Activated CD4-positive, alpha-beta T cell treated with anti-CD3 and anti-CD28 coated beads for 48 hours (primary cell): ENCODE measurements around the gene CELF5.

Experiments used
- DNase-seq: peaks from one replicate; pipeline ENCODE4 v3.0.0-alpha.2; 2020

Gene CELF5

DNA sequence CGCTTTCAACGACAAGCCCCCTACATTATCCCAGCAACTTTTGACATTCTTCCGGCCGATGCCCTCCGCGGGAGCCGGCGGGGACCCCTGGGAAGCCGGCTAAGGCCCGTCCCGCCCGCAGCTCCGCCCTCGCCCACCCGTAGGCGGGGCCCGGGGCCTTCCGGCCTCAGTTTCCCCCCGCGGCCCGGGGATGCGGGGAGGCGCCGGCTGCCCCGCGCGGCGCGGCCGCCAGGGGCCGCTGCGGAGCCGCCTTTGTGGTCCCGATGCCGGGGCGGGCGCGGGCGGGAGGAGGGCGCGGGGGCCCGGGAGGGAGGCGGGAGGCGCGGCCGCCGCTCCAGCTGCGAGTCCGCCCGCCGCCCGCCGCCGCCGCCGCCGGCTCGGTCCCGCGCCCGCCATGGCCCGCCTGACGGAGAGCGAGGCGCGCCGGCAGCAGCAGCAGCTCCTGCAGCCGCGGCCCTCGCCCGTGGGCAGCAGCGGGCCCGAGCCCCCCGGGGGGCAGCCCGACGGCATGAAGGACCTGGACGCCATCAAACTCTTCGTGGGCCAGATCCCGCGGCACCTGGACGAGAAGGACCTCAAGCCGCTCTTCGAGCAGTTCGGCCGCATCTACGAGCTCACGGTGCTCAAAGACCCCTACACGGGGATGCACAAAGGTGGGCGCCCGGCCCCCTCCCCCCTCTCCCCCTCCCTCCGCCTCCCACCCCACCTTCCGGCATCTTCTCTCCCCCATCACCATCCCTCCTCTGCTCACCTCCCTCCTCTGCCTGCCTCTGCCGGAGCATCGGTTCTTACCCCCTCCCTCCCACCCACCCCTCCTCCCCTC, at the start of gene CELF5:
Gene CELF5 (plus strand): TSS at position 316 of the 823 bp plus-strand sequence. CDS start 79 bp downstream, at position 395.
- peak; percentile 66 for DNase-seq

DNA sequence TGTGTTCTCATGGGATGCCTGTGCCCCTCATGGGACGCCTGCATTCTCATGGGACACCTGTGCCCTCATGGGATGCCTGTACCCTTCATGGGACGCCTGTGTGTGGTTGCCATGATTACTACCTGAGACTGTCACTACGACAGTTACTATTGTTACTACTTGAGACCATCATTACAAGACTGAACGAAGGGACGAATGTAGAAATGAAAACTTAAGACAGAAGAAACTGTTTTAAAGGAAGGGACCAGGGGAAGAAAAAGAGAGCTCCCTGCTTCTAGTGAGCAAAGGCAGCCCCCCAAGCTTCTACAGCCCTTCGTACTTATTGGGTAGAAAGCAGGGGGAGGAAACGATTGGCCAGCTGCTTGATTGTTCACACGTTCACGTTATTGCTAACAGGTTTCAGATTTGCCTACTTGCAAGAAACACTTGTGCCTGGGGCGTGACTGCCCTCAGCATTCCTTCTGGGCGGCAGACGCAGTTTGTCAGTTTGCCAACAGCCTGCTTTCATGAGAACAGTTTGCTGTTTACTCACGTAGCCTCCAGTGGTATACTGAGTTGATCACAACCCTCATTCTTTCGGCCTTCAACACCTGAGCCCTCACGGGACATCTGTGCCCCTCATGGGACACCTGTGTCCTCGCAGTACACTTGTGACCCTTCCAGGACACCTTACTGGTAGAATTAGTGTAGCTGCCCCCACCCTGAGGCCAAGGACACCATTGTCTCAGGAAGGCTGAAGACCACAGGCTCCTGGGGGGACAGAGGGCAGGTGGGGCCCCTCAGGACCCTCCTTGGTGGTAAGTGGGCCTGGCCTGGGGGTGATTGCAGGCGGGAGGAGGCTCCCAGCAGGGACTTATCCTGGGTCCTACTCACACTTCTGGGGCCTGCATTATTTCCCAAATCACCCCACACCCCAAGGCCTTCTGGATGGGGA, 48.4 kb upstream of the CELF5 start:
- no peak for DNase-seq

DNA sequence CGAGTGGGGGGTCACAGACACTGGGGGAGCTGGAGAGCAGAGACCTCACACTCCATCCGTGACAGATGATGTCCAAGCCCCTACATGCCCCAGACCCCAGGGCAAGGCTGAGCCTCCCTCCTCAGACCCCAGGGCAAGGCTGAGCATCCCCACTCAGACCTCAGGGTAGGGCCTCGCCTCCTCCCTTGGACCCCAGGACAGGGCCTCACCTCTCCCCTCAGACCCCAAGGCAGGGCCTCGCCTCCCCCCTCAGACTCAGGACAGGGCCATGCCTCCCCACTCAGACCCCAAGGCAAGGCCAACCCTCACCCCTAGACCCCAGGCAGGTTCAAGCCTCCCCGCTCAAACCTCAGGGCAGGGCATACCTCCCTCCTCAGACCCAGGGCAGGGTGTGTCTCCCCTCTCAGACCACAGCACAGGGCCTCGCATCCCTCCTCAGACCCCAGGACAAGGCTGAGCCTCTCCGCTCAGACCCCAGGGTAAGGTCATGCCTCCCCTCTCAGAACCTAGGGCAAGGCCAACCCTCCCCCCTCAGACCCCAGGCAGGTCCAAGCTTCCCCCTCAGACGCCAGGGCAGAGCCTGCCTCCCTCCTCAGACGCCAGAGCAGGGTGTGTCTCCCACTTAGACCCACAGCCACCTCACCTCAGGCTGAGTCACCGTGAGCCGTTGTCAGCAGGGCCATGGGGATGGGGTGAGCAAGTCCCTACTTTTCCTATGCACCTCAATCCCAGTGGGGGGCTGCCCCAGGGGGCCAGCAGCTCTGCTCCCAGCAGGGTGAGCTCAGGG, 47.6 kb upstream of the CELF5 start:
- DNase-seq = peak; percentile 80

DNA sequence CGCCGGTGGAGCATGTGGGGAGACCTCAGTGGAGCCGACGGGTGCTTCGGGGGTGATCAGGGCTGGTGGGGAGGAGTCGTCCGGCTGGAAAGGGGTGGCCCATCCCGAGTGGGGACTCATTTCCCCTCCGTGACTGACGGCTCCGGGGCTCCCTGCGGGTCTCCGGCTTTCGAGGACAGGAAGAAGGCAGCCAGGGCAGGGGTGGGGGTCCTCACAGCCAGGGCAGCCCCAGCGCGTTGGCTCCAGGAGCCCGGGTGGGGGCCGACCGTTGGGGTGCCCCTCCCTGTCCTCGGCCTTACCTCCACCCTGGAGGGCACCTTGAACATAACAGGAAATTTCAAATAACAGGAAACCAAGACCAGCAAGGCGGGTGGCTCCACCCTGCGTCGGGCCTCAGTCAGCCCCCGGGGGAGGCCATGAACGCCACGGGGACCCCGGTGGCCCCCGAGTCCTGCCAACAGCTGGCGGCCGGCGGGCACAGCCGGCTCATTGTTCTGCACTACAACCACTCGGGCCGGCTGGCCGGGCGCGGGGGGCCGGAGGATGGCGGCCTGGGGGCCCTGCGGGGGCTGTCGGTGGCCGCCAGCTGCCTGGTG, 46.0 kb upstream of the CELF5 start, which contains the start of gene S1PR4:
Gene S1PR4 (plus strand): TSS at position 393 of the 596 bp plus-strand sequence. CDS start 24 bp downstream, at position 417.
- DNase-seq = peak; percentile 73

DNA sequence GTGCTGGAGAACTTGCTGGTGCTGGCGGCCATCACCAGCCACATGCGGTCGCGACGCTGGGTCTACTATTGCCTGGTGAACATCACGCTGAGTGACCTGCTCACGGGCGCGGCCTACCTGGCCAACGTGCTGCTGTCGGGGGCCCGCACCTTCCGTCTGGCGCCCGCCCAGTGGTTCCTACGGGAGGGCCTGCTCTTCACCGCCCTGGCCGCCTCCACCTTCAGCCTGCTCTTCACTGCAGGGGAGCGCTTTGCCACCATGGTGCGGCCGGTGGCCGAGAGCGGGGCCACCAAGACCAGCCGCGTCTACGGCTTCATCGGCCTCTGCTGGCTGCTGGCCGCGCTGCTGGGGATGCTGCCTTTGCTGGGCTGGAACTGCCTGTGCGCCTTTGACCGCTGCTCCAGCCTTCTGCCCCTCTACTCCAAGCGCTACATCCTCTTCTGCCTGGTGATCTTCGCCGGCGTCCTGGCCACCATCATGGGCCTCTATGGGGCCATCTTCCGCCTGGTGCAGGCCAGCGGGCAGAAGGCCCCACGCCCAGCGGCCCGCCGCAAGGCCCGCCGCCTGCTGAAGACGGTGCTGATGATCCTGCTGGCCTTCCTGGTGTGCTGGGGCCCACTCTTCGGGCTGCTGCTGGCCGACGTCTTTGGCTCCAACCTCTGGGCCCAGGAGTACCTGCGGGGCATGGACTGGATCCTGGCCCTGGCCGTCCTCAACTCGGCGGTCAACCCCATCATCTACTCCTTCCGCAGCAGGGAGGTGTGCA, 45.3 kb upstream of the CELF5 start:
- DNase-seq = peak; percentile 55

DNA sequence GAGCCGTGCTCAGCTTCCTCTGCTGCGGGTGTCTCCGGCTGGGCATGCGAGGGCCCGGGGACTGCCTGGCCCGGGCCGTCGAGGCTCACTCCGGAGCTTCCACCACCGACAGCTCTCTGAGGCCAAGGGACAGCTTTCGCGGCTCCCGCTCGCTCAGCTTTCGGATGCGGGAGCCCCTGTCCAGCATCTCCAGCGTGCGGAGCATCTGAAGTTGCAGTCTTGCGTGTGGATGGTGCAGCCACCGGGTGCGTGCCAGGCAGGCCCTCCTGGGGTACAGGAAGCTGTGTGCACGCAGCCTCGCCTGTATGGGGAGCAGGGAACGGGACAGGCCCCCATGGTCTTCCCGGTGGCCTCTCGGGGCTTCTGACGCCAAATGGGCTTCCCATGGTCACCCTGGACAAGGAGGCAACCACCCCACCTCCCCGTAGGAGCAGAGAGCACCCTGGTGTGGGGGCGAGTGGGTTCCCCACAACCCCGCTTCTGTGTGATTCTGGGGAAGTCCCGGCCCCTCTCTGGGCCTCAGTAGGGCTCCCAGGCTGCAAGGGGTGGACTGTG, 44.6 kb upstream of the CELF5 start:
- DNase-seq = peak; percentile 62

DNA sequence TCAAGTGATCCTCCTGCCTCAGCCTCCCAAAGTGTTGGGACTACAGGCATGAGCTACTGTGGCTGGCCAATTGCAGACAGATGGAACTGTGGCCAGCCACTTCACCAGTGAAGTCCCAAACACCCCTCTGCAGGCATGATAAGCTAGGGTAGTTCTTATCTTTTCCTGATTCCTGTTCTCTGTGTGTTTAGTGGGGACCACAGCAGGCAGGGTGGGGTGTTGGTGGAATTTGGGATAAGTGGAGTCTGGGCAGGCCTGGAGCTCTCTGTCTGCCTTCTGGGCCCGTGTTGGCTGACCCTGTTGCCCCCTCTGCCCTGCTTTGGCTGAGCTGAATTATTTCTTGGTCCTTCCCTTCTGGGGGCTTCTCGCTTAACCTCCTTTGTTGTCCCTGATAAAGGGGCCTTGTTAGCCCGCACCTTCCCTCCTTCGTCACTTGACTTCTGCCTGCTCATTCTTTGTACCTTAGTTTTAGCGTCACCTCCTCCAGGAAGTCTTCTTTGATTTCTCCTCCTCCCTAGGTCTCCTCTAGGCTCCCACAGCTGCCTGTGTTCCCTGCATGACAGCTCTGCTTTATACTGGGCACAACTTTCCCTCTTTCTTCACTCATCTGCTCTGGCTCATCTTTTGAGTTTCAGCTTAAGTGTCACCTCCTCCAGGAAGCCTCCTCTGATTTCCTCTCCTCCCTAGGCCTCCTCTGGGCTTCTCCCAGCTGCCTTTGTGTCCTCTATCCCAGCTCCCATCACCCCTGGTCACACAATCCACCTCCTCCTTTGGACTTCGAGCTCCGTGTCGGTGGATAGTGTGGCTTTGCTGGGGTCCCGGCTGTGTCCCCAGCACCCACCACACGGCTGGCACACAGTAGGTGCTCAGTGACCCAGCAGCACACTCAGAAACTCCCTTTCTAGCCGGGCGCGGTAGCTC, 40.5 kb upstream of the CELF5 start:
- DNase-seq = no peak

DNA sequence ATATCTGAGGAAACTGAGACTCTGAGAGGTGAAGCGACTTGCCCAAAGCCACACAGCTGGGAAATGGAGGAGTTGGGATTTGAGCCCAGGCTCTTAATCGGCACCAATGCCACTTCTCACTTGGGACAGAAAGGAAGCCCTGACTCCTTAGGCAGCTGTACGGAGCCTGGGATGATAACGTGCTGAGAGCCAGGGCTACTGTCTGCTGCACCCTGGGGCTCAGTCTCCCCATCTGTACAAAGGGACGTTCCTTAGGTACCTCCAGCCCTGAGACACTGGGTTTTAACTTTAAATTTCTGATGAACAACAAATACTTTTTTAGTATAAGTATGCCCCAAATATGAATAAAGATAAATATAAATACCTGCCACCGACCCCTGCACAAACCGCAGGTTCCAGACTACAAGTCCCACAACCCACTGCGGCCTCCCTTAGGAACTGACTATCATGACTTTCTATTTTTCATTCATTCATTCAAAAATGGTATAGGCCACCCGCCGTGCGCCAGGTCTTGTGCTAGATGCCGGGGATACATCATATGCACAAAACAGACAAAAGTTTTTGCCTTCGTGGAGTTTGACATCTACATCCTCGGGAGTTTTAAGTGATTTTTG, 39.5 kb upstream of the CELF5 start:
- peak; percentile 77 for DNase-seq

DNA sequence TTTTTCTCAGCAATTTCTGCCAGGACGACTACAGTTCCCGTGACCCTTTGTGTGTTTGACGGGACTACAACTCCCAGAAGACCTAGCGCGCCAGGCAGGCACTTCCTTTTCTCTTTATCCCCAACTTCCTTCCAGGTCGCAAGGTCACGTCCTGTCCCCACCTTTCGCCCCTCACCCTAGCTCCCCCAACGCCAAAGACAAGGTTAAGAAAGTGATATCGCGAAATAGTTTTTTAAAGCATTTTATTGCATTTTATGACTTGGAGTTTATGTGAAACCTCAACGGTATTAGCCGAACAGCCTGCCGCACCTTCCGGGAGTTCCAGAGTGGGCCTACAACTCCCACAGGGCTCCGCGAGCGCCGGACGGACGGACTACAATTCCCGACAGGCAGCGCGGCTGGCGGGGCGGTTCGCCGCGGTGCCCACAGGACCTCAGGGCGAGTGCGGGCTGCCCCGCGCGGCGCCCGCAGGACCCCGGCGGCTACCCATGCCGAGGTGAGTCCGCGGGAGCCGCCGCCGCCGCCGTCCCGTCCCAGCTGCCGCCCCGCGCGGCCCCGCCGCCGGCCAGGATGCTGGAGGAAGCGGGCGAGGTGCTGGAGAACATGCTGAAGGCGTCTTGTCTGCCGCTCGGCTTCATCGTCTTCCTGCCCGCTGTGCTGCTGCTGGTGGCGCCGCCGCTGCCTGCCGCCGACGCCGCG, 38.9 kb upstream of the CELF5 start, which contains the start of gene NCLN:
Gene NCLN (plus strand): TSS at position 470 of the 699 bp plus-strand sequence. CDS start 101 bp downstream, at position 571.
- peak; percentile 96 for DNase-seq

DNA sequence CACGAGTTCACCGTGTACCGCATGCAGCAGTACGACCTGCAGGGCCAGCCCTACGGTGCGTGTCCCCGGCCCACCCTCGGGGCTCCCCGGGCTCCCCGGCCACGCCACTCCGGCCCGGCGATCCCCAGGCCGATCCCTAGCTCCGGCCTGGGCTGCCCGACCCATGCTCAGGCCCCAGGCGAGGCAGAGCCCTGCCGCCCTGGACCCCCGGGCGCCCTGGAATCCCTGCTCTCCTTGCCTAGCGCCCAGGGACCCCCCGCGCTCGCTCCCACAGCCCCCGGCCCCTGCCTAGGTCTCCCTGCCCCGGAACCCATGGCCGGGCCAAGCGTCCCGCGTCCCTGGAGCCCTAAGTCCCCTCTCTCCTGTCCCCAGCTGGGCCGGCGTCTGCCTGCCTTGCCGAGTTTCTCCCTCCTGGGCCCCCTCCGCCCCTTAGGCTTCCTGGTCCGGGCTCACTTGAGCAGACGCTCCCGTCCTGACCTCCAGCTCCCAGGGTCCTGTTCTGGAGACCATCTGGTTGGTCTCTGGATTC, 38.2 kb upstream of the CELF5 start:
- DNase-seq = no peak

DNA sequence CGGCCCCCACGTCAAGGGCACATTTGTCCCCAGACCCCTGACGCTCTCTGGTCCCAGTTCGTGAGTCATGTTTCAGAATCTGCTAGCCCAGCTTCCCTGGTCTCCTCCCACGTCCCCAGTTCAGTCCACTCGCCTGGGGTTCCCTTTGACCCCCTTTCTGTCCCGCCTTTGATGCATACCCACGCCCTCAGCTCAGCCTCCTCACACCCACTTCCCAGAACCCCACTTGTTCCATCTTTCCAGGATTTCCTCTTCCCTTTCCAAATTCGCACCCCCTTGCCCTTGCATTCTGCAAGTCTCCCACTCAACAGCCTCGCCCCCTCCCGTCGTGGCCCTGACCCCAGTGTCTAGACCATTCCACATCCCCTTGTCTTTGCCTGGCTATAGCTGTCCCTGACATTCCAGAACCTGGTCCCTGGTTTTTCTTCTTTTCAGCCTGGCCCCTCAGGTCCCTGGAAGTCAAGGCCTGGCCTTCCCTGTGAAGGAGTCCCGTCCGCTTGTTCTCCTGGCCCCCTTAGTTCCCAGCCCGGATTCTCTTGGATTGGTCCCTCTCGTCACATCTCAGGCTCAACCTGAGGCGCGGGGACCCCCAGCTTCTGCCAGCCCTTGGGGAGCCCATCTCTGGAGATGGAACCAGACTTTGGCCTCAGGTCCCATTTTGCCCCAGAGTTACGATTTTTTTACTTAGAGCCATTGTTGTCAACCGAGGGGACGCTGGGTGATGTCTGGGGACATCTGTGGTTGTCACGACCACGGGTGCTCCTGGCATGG, 37.4 kb upstream of the CELF5 start:
- no peak for DNase-seq

DNA sequence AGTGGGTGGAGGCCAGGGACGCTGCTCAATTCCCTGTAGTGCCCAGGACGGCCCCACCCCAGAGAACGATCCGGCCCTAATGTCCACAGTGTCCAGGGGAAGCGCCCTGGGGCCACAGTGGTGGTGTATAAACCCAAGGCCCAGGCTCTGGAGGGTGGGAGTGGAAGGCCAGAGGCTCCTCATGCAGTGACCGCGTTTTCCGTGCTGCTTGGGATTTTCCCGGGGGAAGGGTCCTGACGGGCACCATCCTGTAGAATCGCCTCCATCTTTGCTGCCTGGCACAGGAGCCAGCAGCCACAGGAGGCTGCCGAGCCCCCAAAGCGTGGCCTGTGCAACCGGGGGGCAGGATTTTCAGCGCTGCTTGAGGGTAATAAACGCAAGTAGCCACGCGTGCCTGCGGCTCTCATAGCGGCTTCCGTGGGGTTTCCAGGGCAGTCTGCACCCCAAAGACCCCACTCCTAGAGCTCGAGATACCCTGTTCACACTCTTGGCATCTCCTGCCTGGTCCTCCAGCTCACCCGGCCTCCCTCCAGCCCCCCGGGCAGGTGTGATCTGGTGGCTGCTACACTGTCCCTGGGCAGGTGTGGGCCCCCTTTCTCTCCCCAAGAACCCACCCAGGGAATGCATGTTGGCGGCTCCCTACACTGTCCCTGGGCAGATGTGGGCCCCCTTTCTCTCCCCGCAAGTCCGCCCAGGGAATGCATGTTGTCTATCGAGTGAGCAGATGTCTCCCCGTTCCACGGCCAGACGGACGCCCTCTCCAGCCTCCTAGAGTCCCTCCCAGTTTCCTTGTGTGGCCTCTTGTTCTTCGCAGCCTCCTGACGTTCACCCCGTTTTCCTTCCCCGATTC, 36.6 kb upstream of the CELF5 start:
- no peak for DNase-seq

DNA sequence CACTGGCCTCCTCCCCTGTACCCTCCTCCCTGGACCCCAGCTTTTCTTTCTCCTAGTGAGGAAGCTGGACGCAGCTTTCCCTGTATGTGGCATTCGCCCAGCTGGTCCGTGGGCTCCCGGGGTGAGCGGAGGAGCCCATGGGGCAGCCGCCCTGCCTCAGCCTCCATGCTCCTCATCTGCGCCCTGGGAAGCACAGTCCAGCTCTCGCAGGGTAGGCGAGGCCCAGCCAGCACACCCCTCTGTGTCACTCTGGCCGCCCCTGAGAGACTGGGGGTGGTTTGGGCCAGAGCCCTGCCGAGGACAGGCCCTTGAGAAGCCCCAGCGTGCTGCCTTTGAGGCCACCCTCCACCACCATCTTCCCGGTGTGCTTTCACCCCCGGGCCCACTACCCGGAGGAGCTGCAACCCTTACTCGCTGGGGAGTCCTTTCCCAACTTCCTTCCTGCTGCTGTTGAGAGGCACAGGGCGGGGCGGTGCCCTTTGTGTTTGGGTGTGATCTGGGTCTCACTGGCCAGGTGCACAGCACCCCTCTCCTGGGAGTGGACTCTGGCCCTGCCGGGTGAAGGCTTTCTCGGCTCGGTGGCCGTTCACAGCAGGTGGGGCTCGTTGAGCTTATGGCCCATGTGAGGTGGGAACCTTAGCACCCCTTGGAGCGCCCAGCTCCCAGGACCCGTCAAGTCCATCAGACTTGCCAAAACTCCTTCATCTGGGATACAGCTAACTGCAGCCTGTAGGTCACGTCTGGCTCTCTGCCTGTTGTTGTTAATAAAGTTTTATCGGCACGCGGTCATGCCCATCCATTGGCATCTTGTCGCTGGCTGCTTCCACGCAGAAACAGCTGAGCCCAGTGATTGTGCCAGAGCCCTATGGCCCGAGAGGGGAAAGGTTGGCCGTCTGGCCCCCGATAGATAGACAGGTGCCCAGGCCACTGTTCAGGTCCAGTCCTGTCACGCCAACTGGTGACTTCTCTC, 35.5 kb upstream of the CELF5 start:
- no peak for DNase-seq

DNA sequence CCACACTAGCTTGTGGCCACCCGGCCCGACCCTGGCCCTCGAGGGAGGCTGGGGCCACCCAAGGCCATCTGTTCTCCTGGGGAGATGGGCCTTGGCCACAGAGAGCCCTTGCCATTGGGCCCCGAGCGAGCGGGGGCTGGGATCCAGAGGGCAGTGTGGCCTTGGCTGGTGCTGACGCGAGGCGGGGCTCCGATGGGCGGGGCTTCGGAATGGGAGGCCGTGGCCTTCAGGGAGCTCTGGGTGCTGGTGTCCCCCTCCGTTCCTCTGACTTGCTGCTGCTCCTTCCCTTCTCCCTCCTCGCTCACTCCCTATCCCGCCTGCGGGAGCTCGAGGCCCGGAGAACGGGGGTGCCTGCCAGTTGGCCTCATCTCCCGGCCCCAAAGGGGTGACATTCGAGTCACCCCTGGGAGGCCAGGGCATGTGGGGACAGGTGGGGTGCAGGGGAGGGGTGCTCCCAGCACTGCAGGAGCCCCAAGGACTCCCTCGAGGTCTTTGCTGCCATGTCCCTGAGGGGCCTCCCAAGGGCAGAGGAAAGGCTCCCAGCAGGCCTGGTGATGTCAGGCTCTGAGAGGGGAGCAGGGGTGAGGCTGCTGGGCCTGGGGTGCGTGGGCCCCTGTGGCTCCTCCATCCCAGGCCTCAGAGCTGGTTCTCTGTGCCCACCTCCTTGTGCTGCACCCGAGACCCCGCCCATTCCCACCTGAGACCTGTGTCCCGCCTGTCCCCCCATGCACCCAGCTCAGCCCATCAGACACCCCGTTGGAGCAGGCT, 34.6 kb upstream of the CELF5 start:
- DNase-seq = no peak

DNA sequence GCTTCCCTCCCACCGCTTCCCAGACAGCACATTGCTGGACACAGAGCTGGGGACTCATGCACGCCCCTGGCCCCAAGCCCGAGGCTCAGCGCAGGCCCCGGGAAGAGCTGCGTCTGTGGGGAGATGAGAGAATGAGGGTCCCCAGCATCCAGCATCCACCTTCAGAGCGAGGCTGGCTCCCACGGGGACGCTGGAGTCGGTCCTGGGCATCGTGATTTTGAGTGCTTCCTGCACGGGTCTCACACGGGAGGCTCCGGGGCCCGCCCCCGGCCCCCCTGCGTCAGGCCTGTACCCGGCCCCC, 34.0 kb upstream of the CELF5 start:
- no peak for DNase-seq
